GM19099 (cell line): Measurements from ENCODE around the gene MPZL2.

Experiments used
- POLR2A ChIP-seq: IDR thresholded peaks from 3 replicates; pipeline ENCODE4 v1.6.1; 2011; ENCODE audit warnings: low read depth; ENCODE audit not compliant: insufficient read length; ENCODE audit errors: extremely low read depth

MPZL2 gene

DNA sequence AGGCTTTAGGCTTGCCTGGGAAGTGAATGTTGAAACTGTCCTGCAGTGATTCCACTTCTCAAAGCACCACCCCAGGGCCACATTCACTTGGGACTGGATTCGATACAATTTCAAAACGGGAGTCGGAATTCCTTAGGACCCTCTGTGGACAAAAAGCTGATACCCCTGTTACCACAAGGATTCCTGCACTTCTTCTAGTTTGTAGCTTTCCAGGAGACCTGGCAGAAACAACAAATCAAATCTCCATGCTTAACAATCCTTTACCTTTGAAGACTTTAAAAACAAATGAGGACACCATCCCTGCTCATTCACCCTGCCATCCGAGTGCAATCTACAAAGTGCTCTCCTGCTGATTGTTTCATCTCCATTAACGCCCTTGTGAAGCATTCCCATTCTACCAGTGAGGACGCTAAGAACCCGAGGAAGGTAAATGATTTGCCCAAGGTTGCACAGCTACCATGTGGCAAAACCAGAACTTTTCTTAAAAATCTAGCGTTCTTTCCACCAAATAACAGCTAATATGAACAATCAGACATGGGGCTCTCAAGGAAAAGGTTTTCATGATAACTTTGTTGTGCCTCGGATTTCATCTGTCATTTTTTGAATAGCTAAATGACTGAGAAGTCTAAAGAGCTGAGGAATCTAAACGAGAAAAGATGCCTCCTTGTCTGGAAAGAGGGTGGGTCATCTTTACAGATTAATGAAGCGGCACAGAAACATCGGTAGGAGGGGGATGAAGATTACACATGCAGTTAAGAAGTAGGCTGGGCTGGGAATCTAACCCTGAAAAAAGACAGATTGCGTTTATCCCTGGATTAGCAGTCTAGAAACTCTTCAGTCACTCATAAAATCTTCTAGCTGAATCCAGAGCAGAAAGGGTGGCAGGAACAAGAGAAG is 720 bp upstream of the MPZL2 start:
- no peak for TF ChIP-seq POLR2A

DNA sequence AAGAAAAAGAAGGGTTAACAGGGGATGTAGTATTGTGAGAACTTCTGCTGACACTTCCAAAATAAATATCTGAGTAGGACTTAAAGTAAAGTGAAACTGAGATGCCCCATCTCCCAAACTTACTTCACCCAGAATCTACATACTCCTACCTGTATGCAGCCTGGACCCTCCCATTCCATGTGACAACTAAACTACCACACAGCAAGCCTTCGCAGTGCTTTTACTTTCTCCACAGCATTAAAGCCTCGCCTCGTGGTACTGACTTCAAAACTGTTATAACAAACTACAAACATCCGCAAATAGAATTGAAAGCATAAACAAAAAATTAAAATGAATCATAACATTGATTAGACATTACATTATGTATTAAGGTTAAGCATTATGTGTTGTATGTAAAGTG is 985 bp downstream of the MPZL2 start:
- no peak for TF ChIP-seq POLR2A

DNA sequence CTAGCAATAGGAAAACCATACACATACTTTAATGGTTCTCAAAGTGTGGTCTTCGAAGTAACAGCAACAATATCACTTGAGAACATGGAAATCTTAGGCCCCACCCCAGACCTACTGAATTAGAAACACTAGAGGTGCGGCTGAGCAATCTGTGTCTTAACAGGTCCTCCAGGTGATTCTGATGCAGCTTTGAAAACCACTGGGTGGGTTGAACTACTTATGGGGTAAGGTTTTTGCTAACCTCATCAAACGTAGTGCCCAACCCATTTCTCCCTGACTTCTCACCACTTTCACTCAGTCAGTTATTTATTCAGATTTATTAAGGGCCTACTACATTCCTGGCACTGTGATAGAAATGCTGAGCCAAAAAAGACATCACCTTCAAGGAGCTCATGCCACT is 3.7 kb downstream of the MPZL2 start:
- TF ChIP-seq POLR2A = no peak

DNA sequence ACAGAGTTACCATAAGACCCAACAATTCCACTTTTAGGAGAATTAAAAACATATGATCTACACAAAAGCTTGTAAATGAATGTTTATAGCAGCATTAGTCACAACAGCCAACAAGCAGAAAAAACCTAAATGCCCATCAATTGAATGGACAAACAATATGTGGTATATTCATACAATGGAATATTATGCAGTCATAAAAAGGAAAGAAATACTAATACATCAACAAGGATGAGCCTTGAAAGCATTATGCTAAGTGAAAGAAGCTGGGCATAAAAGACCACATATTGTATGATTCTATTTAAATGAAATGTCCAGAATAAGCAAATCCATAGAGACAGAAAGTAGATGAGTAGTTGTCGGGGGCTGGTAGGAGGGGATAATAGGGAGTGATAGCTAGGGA is 5.0 kb downstream of the MPZL2 start:
- no peak for TF ChIP-seq POLR2A

DNA sequence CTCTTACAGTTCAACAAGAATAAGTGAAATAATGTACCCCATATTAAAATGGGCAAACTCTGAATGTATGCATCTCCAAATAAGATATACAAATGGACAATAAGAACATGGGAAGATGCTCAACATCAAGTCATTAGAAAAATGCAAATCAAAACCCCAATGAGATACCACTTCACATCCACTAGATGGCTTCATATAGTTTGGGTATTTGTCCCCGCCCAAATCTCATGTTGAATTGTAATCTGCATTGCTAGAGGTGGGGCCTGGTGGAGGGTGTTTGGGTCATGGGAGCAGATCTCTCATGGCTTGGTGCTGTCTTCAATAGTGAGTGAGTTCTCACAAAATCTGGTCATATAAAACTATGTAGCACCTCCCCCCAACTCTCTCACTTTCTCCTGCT is 5.7 kb downstream of the MPZL2 start:
- no peak for TF ChIP-seq POLR2A

DNA sequence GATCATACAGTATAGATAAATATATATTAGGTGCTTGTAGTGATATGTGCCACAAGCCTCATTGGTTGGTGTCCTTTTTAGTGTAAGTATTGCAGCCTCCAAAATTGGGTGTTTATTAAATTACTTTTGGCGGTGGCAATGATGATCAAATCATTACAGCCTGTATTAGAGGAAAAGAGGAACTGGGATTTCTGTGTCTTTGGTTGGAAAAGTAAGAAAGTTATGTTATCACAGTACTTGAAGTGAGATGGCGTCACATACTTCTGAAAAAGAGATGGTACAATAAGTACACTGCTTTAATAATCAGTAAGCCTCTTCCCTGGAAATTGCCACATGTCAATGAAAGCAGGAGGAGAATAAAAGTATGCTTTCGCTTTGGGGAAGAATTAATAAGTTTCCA is 11.4 kb downstream of the MPZL2 start:
- no peak for TF ChIP-seq POLR2A

DNA sequence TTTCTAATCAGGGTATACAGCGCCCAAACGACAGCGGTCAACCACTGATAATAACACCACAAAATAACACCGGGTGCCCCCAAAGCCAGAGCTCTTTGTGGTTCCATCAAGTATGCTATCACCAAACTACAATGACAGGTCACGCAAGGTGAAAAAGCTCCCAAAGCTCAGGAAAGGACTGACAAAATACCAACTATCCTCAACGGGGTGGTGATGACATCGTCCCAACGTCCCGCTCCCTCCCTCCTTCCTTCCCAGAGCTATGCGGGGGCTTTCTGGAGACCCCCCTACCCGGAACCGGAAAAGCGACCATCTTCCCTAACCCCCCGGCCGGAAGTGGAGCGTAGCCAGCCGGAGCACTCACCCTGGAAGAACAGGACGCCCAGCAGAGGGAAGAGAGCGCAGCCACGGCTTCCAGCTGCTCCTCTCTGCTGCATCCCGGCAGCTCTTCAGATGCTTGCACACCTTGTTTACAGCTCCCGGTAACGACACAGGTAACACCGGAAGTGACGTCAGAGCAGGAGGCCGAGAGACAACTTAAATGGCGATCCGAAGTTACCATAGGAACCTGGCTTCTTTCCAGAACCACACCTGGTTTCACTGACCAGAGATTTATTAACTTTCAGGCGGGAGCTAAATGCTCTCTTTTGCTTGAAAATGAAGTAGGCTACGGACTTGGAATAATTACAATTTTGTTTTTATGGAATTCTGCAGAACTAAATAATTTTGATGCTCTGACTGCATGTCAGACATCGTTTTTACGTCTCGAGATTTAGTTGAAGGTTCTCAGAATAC is 12.0 kb downstream of the MPZL2 start, which contains the start of gene MPZL3:
Gene MPZL3 (minus strand): TSS at position 508 of the 795 bp plus-strand sequence. CDS start 71 bp downstream, at position 437.
- TF ChIP-seq POLR2A = peak; percentile 78

DNA sequence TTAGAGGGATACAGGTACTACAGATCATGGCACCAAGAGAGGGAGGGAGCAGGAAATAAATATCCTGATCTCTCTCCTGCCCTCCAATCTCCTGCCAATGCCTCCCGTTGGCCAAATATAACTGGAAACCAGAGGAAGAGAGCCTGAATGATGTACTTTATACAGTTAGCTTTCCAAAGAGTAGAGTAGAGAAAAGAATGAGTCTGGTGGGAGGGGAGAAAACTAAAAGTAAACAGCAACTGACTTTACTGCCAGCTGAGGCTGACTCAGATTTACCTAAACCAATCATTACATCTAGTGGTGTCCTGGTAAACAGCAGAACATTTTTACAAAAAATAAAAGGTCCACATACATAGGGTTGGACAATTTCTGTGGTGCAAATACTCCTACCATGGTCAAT is 17.1 kb downstream of the MPZL2 start:
- no peak for TF ChIP-seq POLR2A

DNA sequence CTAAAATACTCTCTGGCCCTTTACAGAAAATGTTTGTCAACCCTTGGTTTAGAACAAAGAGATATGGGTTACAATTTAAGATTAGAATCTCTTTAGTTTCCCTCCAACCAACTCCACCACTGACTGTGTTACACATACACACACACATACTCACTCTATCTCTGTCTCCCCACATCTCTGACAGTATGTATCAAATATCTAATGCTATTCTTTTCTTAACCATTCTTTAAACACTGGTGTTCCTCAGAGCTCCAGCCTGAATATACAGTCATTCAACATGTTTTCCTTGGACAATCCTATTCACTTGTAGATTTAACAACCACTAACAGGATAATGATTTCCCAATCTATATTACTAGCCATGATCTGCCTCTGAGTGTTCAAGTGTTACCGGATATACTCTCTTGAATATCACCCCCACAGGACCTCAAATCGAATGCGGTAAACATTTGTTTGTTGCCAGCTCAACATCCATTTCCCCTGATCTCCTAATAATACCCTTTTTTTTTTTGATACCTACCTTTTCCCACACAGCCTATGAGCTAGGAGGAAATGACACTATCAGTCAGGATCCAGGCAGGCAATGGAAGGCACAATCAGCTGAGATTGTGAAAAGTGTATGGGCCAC is 18.0 kb downstream of the MPZL2 start:
- no peak for TF ChIP-seq POLR2A

DNA sequence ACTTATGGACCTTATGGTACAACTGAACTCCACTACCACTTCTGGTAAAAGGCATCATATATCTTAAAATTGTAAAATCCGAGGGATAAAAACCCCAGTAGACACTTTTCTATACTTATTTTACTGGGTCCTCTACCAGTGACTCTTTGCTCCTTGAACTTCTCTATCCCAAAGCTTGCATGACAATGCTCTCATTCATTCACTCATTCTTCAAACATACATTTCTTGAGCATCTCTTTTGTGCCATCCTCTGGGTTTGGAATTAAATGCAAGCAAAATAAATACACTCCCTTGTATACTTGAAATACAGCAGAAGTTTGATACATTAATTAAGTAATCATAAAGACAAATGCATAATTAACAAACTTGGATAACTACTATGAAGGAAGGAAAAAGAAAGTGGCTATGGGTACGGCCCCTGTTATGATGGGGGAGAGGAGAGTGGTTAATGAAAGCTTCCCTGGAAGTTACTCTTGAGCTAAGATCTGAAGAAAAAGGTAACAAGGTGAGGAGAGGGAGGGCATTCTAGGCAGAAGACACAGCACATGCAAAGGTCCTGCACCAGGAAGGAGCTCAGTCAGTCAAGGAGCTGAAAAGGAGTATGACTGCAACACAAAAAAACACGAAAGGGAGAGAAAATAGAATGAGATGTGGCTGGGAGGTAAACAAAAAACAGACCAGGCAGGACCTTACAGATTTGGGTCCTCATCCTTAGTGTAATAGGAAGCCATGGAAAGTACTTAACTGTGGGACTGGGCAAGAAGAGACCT is 19.9 kb downstream of the MPZL2 start:
- no peak for TF ChIP-seq POLR2A

DNA sequence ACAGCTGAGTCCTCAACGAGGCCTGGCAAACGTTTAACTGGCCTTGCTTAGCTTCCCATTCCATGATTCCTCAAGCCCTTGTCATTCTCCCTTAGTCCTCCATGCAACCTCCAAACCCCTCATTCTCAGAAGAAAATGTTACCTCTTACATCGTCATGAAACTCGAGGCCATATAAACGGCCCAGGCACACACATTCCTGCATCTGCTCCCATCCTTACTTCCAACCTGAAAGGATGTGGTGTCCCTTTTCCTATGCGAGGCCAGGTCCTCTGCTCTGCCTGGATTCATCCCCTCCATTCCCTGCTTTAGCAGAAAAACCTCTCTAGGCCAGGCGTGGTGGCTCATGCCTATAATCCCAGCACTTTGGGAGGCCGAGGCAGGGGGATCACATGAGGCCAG is 20.9 kb downstream of the MPZL2 start:
- no peak for TF ChIP-seq POLR2A

DNA sequence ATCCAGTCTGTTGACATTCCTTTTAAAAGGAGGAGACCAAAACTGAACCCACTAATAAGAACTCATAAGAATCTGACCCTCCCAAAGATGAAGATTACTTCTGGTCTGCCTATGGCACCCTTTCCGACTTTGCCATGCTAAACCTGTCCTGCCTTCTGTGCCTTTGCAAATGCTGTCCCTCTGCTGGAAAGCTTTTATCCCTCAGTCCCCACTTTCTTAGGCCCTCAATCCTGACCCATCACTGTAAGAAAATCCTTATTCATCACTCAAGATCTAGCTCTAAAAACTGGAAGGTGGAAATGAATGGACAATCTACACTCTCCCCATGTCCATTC is 22.4 kb downstream of the MPZL2 start:
- TF ChIP-seq POLR2A = no peak

DNA sequence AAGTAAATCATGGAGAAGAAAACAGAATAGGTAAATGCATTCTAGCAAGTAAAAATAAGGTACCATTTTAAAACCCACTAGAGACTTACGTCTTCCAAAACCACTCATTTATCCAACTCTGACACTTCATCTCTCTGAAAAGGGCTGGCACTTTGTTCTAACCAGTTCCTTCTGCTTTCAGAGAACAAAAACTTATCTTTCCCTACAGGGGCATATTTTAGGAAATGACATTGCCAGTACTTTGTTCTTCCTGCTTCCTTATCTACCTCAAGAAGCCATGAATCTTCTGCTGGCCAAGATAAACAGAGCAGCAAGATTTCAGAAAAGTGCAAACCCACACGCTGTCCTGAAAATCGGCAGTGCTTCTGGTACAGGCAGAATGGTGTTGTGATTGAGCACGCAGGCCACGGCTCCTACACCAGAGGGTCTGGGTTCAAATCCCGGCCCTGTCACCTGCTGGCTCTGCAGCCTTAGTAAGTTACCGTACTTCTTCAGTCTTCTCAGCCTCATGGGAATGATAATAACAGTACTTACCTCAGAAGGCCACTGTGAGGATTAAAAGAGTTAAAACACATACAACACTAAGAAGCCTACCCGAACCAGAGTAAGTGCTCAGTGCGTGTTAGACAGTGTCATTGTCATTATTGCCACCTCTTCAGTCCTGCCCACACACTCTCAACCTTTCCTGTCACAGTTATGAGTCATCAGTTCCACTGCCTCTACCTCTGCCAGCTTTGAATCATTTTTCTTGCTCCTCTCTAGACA is 22.9 kb downstream of the MPZL2 start:
- no peak for TF ChIP-seq POLR2A

DNA sequence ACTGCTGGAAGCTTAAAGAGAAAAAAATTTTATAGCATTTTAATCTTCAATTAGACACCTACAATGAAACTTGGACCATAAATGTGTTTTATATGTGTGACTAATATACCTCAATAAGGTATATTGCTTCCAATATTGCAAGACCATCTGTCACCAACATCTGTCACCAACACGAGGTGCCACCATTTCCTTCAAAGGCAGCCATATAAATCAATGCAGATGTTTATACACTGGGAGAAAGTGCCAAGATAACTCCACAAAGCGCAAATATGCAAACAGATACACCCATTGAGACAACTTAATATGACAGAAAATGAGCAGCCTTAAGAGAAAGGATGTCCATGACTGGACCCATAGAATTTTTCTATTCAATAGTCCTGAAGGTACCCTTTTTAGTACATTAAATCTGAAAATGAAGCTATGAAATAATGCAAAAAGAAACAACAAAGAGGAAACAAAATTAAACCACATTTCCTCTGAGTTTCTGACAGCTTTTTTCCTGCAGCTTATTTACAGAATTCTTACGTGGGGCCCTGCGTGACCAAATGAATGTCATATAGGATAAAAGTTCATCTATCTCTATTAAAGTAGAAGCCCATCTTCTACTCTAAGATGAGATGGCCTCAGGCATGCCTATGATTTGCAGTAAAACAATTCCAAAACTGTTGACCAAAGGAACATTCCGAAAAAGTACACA is 24.4 kb downstream of the MPZL2 start:
- no peak for TF ChIP-seq POLR2A

DNA sequence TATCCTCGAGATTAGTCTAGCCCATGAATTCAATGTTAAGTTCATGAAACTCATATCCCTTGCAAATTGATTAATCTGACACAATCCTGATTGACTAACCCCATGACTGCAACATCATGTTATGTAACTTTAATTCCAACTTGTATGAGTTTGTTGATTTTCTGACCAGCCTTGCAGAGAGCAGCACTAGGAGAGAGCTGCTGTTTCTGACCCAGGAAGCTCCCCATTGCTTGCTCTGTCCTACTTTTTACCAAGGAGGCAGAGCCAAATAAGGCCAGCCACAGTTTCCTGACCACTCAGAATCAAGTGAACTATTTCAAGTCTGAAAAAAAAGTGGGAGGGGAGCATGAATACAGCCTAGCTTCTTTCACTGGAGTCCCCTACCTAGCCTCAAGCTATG is 25.2 kb downstream of the MPZL2 start:
- TF ChIP-seq POLR2A = no peak
